ENCODE results near the gene GFRA1. TPM values are rescaled to one million over a fixed set of nuclear protein-coding genes. Genes with fewer than 3 reads are reported as not detected.

The GFRA1 gene
- total and polyA plus RNA-seq, 11 donors: 0.76 to 18.6 (median 1.4) TPM

DNA sequence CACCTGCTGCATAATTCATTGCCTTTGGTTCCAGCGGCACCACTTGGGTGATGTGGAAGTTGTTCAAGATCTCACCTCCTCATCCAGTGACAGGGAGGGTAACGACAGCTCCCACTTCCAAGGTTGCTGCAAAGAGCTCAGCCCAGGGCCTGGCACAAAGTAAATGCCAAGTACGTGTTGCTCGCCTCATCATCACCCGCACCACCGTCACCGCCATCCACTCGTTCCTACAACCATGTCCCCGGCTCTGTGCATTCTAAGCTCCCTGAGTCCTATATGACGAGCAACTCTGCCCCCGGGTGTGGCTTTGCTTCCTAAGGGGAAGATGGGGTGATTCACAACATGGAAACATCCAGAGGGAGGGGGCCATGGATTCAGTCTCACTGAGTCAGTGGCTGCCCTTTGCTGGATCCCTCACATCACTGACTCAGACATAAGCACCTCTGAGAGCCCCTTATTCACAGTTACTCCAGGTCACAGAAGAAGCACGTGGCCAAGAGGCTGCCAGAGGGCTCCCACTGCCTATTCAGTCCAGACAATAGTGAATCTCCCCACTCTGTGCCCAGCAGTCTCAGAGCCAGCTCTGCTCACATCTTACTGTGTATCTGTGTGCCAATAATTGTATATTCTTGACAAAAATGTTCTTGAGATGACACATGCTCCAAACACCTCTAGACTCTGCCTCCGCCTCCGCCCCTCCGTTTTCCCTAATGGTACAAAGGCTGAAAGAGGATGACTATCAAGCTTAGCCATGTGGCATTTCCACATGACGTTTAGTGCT, 159.1 kb downstream of the GFRA1 start:
- DNase-seq (no peak), ATAC-seq (no peak)
- Histone ChIP-seq H3K4me1 (no peaks in the 10 kb centered on the region), H3K9me3 (no peaks in the 10 kb centered on the region), H3K4me3 (no peak overlapping the region), H3K36me3 (no peaks in the 10 kb centered on the region), H3K27me3 (peaks cover 0 to 6% (median 0%) of the 10 kb centered on the region in 9 donors), H3K27ac (no peak overlapping the region)
- 85 to 88% (median 86%) methylated on average over 16 of the region's 16 CpGs for WGBS, 4 donors
- intact Hi-C loops (cut with DNase I): no loop called here
- no peak for TF ChIP-seq POLR2A (IDR thresholded peaks at IDR 0.05)
- TF ChIP-seq, protein P1, sequence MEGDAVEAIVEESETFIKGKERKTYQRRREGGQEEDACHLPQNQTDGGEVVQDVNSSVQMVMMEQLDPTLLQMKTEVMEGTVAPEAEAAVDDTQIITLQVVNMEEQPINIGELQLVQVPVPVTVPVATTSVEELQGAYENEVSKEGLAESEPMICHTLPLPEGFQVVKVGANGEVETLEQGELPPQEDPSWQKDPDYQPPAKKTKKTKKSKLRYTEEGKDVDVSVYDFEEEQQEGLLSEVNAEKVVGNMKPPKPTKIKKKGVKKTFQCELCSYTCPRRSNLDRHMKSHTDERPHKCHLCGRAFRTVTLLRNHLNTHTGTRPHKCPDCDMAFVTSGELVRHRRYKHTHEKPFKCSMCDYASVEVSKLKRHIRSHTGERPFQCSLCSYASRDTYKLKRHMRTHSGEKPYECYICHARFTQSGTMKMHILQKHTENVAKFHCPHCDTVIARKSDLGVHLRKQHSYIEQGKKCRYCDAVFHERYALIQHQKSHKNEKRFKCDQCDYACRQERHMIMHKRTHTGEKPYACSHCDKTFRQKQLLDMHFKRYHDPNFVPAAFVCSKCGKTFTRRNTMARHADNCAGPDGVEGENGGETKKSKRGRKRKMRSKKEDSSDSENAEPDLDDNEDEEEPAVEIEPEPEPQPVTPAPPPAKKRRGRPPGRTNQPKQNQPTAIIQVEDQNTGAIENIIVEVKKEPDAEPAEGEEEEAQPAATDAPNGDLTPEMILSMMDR (IDR thresholded peaks at IDR 0.05): no peak

DNA sequence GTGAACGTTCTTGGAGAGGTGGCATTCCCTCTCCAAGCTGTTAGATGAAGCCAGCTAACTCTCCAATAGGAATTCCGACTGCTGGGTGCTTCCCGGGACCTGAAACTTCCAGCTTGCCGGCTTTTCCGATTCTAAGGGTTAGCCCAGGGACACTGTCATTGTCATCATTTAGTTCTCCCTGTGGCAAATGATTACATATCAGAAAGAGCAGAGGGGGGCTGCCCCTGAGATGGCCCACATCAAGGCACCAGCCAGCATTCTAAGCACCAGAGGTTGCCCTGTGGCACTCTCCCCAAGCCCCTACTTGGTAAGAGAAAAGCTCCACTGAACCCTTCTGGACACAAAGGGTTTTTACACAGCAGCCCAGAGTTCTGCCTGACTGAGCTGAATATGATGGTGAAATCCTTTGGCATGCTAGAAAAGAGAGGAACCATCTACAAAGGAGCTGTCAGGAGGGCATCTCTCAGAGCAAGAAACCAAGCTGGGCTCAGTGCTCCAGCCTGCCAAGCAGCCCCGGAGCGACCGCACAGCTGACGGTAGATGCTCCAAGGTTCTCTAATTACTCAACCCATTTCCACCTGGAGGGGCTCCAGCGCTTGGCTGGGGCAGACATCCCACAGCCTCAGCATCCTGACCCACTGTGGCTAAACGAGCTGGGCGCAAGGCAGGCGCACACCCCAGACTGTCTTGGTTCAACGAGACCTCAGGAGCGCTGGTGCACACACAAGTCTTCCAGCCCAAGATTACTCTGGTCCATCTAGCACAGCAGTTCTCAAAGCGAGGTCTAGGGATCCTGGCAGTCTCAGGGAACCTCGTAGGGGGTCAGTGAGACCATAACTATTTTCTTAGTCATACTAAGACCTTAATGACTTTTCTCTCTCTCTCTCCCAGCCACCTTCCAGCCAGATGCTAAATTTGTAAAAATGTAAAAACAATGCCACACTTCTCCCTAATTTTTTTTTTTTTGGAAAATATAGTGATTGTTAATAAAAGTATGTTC, 160.5 kb downstream of the GFRA1 start:
- Histone ChIP-seq H3K36me3 (no peaks in the 10 kb centered on the region), H3K4me3 (no peak overlapping the region), H3K9me3 (no peaks in the 10 kb centered on the region), H3K4me1 (no peaks in the 10 kb centered on the region), H3K27me3 (peaks cover 0 to 6% (median 0%) of the 10 kb centered on the region in 9 donors), H3K27ac (no peak overlapping the region)
- intact Hi-C loops (cut with DNase I): no loop called here
- WGBS, 4 donors: 85 to 88% (median 86%) methylated on average over 17 of the region's 17 CpGs
- ATAC-seq: no peak
- TF ChIP-seq POLR2A (IDR thresholded peaks at IDR 0.05): no peak
- TF ChIP-seq, protein P1 (IDR thresholded peaks at IDR 0.05): no peak
- no peak for DNase-seq

DNA sequence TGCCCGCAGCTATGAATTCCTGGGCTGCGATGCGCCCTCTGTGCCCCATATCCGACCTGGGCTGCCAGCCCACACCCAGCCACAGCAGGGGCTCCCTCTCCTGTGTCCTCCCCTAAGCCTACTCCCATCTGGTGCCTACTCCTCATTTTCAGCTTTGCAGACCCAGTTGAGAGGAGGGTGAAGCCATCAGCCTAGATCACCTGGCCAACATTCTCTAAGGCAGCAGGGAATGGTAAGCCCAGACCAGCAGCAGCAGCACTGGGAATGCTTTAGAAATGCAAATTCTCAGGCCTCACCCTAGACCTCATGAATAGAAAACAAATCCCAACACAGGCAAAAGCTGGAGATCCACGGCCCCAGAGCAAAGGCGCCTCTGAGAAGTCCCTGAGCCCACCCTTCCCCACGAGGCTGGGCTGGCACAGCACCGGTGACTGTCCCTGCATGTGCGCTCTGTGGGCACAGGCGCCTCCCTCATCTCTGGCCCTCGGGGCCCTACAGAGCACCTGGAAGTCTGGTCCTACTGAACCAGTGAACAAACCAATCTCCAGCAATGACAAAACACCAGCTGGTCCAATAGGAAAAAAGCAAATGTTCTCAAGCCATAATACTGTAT, 161.4 kb downstream of the GFRA1 start:
- TF ChIP-seq, protein P1 (IDR thresholded peaks at IDR 0.05): no peak
- TF ChIP-seq POLR2A (IDR thresholded peaks at IDR 0.05): no peak
- Histone ChIP-seq H3K27me3 (peaks cover 0 to 6% (median 0%) of the 10 kb centered on the region in 9 donors), H3K4me1 (no peaks in the 10 kb centered on the region), H3K36me3 (no peaks in the 10 kb centered on the region), H3K9me3 (no peaks in the 10 kb centered on the region), H3K27ac (no peak overlapping the region), H3K4me3 (no peak overlapping the region)
- peak in 1 of 5 donors; percentile 11 for DNase-seq
- 76 to 85% (median 79%) methylated on average over 10 to 11 of the region's 11 CpGs for WGBS, 4 donors
- intact Hi-C loops (cut with DNase I): no loop called here
- ATAC-seq: no peak
